ENCODE data around the gene BTBD16. TPM values are rescaled to one million over a fixed set of nuclear protein-coding genes. Genes with fewer than 3 reads are reported as not detected.

The BTBD16 gene
- total RNA-seq, 2 experiments from 2014 or later = not detected

DNA sequence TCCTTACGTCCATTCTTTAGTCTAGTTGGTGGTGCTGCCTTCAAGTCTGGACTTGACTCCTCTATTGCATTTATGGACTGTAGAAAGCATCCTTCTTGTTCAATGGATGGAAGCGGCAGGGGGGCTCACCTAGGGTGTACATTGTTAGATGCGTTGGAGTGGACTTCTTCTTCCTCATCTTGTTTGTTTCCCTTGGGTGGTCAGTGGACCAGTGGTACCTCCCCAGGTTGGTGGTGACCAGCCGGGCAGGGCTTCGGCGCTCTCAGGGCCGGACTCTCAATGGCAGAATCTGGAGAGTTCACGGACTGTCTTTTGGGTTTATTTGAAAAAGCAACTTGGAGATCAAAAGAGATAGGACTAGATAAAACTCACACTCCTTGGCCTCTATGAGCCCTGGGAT lies 6.2 kb upstream of the BTBD16 start:
- POLR2A ChIA-PET = no interaction called here
- H3K36me3 Mint-ChIP-seq (ENCODE audit: low read depth) = no peaks in the 10 kb centered on the region
- no peaks in the 10 kb centered on the region for H3K9me3 Mint-ChIP-seq (ENCODE audit: insufficient read depth)
- H3K27ac Mint-ChIP-seq = no peak overlapping the region
- peaks cover 9% of the 10 kb centered on the region for H3K27me3 Mint-ChIP-seq (ENCODE audit: low read depth)
- H3K4me1 Mint-ChIP-seq (ENCODE audit: low read depth) = no peaks in the 10 kb centered on the region
- no peak overlapping the region for H3K4me3 Mint-ChIP-seq
- no peak for ATAC-seq
- no peak for DNase-seq
- CTCF ChIA-PET = no interaction called here

DNA sequence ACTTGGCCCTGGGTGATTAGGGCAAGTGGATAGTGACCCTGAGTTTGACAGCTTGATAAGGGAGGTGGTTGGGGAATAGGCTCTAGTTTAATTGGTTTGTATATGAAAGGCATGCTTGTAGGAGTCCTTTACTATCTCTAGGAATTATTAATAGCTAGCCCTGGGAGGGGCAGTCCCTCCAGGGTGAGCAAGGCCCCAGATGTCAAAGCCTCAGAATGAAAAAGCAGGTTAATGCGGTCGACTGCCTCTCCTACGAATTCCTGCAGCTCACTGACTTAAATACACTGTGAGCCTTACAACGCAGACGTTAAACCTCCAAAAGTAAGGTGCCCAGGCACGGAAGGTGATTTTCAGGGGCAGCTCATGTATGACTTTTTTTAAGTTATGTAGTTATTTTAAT lies 5.2 kb upstream of the BTBD16 start:
- POLR2A ChIA-PET = no interaction called here

DNA sequence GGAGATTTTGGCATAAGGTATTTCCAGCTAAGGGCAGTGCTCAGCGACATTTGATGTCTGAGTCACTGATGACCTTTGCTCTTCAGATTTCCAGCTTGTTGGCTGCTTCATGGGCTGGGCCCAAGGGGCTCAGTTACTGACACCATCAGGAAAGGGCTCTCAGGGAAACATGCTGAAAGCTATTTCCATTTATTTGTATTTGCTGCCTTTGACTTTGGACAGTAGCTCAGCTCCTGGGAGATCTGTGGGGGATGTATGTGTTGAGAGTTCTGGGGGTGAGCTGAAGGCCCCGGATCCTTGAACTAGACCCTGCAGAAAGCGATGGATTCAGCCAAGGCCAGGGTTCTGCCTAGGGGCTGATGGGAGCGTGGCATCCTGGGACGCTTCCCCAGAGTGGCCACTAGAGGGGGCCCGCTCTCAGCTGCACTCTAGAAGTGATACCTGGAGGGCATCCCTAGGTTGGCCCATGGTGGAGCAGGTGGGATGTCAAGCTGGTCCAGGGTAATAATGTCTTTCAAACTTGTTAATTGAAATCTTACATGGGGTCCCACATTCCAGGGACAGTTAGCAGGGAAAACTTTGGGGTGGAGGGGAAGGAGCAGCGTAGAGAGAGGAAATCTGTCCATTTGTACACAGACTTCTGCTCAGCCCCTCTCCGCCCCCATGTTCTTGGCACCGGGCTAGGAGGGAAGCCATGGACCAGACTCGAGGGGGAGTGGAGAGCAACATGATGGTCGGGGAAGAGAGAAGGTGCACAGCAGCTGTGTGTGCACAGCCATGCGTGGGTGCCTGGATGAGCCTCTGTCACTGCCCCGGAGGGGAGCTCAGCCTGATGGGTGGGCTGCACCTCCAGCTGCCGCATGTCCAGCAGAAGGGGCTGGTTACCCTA lies 3.0 kb upstream of the BTBD16 start:
- no peak overlapping the region for H3K27ac Mint-ChIP-seq
- CTCF ChIA-PET = interaction anchor here (0.7 to 2.0 kb wide), 17 partner anchors 9 to 981 kb away, joined by 3 to 12 read pairs (median 3); no protein-coding TSS in a partner anchor

More for the DNA sequence above, 5.2 kb upstream of the BTBD16 start:
- CTCF ChIA-PET = no interaction called here
- DNase-seq (no peak), ATAC-seq (no peak)
- Mint-ChIP-seq H3K9me3 (ENCODE audit: insufficient read depth) (no peaks in the 10 kb centered on the region), H3K36me3 (ENCODE audit: low read depth) (no peaks in the 10 kb centered on the region), H3K4me3 (no peak overlapping the region), H3K27me3 (ENCODE audit: low read depth) (peaks cover 6% of the 10 kb centered on the region), H3K27ac (no peak overlapping the region), H3K4me1 (ENCODE audit: low read depth) (no peaks in the 10 kb centered on the region)

DNA sequence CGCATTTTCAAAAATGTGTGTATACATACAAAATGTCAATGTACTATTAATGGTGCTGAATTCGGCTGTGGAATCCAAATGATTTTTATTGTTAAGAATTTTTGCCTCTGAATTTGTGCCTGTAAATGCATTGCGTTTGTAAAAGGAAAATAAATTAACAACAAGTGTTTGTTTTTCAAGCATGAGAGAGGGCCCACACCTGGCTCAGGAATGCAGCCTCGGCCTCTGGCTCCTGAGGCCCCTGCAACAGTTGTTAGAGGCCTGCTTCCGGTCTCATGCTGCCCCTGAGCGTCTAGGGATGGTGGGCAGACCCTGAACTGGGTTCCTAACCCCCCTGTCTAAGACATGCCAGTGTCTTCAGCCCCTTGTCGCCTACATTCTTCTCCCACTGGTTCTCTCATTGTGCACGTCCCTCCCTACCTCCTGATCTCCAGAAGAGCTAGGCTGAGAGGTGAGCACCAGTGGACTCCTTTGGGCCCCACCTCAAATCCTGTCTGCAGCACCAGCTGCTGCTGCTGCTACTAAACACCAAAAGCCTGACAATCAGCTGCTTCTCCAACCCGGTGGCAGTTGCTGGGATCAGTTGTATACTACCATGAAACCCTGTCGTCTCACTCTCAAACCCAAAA lies 1.9 kb upstream of the BTBD16 start:
- ChIA-PET CTCF (interaction anchor here (0.9 to 2.0 kb wide), 4 partner anchors 8 to 296 kb away, joined by 3 to 12 read pairs (median 6); no protein-coding TSS in a partner anchor), POLR2A (no interaction called here)
- Mint-ChIP-seq H3K27me3 (ENCODE audit: low read depth) (peaks cover 4% of the 10 kb centered on the region), H3K27ac (no peak overlapping the region), H3K4me1 (ENCODE audit: low read depth) (no peaks in the 10 kb centered on the region), H3K4me3 (no peak overlapping the region), H3K9me3 (ENCODE audit: insufficient read depth) (no peaks in the 10 kb centered on the region), H3K36me3 (ENCODE audit: low read depth) (no peaks in the 10 kb centered on the region)
- DNase-seq (no peak), ATAC-seq (no peak)

More for the DNA sequence above, 3.0 kb upstream of the BTBD16 start:
- no peaks in the 10 kb centered on the region for H3K36me3 Mint-ChIP-seq (ENCODE audit: low read depth)
- no peaks in the 10 kb centered on the region for H3K4me1 Mint-ChIP-seq (ENCODE audit: low read depth)
- H3K4me3 Mint-ChIP-seq = no peak overlapping the region
- DNase-seq (peak; percentile 64), ATAC-seq (peak; percentile 93)
- POLR2A ChIA-PET = interaction anchor here (0.5 kb wide), 1 partner anchor 446 kb away, joined by 5 read pairs; no protein-coding TSS in a partner anchor
- H3K27me3 Mint-ChIP-seq (ENCODE audit: low read depth) = peaks cover 6% of the 10 kb centered on the region
- no peaks in the 10 kb centered on the region for H3K9me3 Mint-ChIP-seq (ENCODE audit: insufficient read depth)

DNA sequence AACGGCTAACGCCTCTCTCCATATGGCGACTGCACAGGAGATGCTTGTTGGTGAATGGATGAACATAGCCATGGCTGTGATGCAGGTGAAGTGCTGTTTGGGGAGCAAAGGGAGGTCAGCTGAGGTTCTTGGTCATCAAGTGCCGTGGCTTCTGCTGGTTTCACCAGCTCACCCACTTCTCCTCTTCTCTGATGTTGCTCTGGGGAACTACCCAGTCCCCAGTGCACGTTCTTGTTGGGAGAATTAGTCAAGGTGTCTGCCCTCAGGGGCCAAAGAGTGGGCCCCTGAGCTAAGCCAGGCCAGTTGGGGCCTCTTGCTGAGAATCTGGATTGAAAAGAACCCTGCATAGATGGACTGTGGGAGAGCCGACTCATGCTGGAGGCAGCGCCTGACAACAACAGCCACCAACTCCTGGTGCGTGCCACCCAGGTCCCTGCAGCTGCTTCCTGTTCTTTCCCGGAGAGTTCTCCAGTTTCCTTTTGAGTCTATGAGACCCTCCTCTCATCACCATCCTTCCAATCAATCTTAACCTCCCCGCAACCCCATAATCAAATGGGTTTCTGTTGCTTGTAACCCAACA lies 3.0 kb downstream of the BTBD16 start:
- DNase-seq (no peak), ATAC-seq (no peak)
- Mint-ChIP-seq H3K9me3 (ENCODE audit: insufficient read depth) (no peaks in the 10 kb centered on the region), H3K27me3 (ENCODE audit: low read depth) (peaks cover 5% of the 10 kb centered on the region), H3K4me1 (ENCODE audit: low read depth) (no peaks in the 10 kb centered on the region), H3K36me3 (ENCODE audit: low read depth) (no peaks in the 10 kb centered on the region), H3K27ac (no peak overlapping the region), H3K4me3 (no peak overlapping the region)
- ChIA-PET CTCF (no interaction called here), POLR2A (no interaction called here)

DNA sequence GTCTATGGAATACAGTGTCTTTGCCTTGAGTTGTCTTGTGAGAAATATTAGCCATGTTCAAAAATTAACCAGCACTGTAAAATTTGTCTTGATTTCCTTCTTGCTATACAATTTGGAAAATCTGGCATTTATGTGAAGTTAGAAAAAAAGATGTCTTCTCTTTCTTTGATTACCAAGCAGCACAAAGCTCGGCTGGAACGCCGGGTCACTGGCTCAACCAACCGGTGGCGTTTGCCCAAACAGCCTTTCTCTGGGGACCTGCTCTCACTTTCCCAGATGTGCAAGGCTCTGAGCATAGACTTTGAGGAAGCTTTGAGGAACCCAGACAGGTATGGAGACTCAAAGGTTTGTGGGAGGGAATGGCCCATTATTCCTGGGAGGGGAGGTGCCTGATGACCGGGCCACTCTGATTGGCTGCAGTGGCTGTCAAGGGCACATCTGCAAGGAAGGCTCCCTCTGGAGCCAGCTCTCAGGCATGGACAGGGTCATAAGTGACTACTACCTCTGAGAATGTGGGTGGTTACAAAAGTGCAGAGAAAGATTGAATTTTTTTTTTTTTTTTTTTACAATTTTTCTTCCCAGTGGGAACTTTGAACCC lies 5.6 kb downstream of the BTBD16 start:
- no peak for DNase-seq
- H3K9me3 Mint-ChIP-seq (ENCODE audit: insufficient read depth) = no peaks in the 10 kb centered on the region
- ATAC-seq = no peak
- H3K27ac Mint-ChIP-seq = no peak overlapping the region
- ChIA-PET POLR2A (no interaction called here), CTCF (interaction anchor here (1.8 kb wide), 1 partner anchor 8 kb away, joined by 6 read pairs; no protein-coding TSS in a partner anchor)
- H3K36me3 Mint-ChIP-seq (ENCODE audit: low read depth) = no peaks in the 10 kb centered on the region
- peaks cover 6% of the 10 kb centered on the region for H3K27me3 Mint-ChIP-seq (ENCODE audit: low read depth)
- H3K4me1 Mint-ChIP-seq (ENCODE audit: low read depth) = no peaks in the 10 kb centered on the region
- no peak overlapping the region for H3K4me3 Mint-ChIP-seq

DNA sequence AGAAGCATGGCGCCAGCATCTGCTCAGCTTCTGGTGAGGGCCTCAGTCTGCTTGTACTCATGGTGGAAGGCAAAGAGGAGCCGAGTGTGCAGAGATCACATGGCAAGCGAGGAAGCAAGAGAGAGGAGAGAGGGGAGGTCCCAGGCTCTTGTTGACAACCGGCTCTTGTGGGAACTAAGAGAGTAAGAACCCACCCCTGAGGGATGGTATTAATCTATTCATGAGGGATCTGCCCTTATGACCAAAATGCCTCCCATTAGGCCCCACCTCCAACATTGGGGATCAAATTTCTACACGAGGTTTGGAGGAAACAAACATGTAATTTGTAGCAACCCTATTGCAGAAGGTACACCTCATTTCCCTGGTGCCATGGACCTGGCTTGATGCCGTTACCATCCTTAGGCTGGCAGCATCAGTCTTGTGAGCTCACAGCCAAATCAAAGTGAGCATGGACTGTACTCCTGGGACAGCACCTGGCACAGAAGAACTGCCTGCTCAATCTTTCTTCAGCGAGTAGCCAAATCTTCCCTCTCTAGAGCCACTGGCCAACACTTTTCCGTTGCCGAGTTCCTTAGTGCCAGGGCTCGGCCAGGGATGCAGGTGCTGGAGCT lies 6.5 kb downstream of the BTBD16 start:
- Mint-ChIP-seq H3K9me3 (ENCODE audit: insufficient read depth) (no peaks in the 10 kb centered on the region), H3K36me3 (ENCODE audit: low read depth) (no peaks in the 10 kb centered on the region), H3K27ac (no peak overlapping the region), H3K27me3 (ENCODE audit: low read depth) (peaks cover 8% of the 10 kb centered on the region), H3K4me3 (no peak overlapping the region), H3K4me1 (ENCODE audit: low read depth) (no peaks in the 10 kb centered on the region)
- CTCF ChIA-PET = interaction anchor here (1.8 kb wide), 1 partner anchor 9 kb away, joined by 6 read pairs; no protein-coding TSS in a partner anchor
- ATAC-seq (no peak), DNase-seq (no peak)
- POLR2A ChIA-PET = no interaction called here

DNA sequence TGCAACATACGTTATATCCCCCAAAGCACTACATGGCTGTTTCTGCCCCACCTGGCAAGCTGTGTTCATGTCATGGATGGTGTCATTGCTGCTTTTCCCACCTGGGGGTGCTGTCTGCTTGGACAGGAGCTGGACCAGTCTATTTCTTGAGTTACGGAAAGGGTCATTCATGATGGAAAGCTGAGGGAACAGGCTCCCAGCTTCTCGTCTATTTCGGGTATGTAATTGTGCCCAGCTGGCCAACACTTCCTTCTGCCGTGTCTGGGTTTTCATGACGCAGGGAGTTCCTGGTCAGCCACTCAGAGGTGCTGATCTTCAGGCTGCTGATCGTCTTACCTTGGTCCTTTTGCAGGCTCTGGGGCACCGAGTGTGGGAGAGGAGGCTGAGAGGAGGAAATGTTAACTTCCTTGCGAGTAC lies 8.6 kb downstream of the BTBD16 start:
- no peak overlapping the region for H3K27ac Mint-ChIP-seq
- H3K27me3 Mint-ChIP-seq (ENCODE audit: low read depth) = peaks cover 15% of the 10 kb centered on the region
- ChIA-PET CTCF (interaction anchor here (0.6 to 2.6 kb wide), 11 partner anchors 9 to 1148 kb away, joined by 3 to 11 read pairs (median 3); partner anchors contain the start of gene BTBD16), POLR2A (no interaction called here)
- DNase-seq (peak; percentile 31), ATAC-seq (no peak)
- H3K4me3 Mint-ChIP-seq = no peak overlapping the region
- no peaks in the 10 kb centered on the region for H3K4me1 Mint-ChIP-seq (ENCODE audit: low read depth)
- no peaks in the 10 kb centered on the region for H3K36me3 Mint-ChIP-seq (ENCODE audit: low read depth)
- H3K9me3 Mint-ChIP-seq (ENCODE audit: insufficient read depth) = no peaks in the 10 kb centered on the region

DNA sequence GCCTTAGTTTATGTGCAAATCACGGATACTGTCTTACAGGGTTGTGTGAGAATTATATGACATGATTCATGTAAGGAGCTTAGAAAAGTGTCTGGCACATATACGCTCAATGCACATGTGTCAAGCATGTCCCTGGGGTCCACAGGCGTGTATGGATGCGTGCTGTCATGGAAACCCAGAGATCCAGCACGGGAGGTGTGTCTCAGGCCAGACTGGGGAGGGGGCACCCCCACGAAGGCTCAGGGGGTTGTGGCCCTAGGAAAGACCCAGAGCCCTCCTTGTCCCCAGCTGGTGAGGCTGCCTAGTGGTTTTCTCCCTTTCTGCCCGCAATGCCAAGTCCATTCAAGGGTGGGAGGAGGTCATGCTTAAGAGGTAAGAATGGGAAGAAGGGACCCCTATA lies 9.1 kb downstream of the BTBD16 start:
- ATAC-seq = no peak
- CTCF ChIA-PET = interaction anchor here (0.6 to 2.6 kb wide), 11 partner anchors 9 to 1148 kb away, joined by 3 to 11 read pairs (median 3); partner anchors contain the start of gene BTBD16
- Mint-ChIP-seq H3K36me3 (ENCODE audit: low read depth) (no peaks in the 10 kb centered on the region), H3K27me3 (ENCODE audit: low read depth) (peaks cover 15% of the 10 kb centered on the region), H3K27ac (no peak overlapping the region), H3K4me1 (ENCODE audit: low read depth) (no peaks in the 10 kb centered on the region), H3K9me3 (ENCODE audit: insufficient read depth) (no peaks in the 10 kb centered on the region), H3K4me3 (no peak overlapping the region)
- POLR2A ChIA-PET = no interaction called here
- no peak for DNase-seq

DNA sequence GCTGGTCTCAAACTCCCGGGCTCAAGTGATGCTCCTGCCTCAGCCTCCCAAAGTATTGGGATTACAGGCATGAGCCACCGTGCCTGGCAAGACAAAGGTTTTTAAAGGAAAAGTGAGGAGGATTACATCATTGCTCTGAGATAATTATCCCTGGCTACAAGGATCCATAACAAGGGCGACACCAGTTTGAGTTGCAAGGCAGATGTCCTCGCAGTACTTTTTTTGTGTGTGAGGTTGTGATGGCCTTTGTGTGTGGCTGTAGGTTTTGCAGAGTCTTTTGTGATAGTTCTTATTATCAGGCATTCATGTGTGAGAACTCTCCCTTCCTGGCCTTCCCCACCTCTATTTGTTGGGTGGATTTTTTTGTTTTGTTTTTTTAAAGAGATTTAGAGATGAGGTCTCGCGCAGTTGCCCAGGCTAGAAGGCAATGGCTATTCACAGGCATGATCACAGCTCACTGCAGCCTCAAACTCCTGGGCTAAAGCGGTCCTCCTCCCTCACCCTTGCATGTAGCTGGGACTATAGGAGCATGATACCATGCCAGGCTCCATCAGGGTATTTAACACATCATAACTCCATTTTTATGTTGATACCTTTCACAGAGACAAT lies 10.0 kb downstream of the BTBD16 start:
- no peak for ATAC-seq

DNA sequence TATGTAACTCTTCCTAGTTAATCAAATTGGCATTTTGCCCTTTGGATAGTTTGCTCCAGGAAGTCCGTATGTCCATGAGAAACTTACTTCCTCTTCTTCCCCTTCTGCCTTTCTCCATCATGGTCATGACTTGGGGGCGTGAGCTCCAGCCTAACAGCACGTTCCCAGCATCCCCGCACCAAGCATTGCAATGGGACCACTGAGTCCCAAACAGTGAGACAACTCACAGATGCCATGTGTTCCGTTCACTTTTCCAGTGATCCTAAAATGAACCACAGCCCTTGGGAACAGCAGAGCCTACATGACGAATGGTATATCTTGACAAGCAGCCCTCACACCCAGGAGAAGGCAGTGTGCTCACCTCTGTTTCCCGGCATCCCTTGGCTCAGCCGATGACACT lies 10.7 kb downstream of the BTBD16 start:
- Mint-ChIP-seq H3K36me3 (ENCODE audit: low read depth) (no peaks in the 10 kb centered on the region), H3K9me3 (ENCODE audit: insufficient read depth) (no peaks in the 10 kb centered on the region), H3K4me1 (ENCODE audit: low read depth) (no peaks in the 10 kb centered on the region), H3K27me3 (ENCODE audit: low read depth) (peaks cover 15% of the 10 kb centered on the region), H3K4me3 (no peak overlapping the region), H3K27ac (no peak overlapping the region)
- ATAC-seq (no peak), DNase-seq (no peak)
- CTCF ChIA-PET = no interaction called here
- POLR2A ChIA-PET = no interaction called here

More for the DNA sequence above, 10.0 kb downstream of the BTBD16 start:
- no peak overlapping the region for H3K4me3 Mint-ChIP-seq
- ChIA-PET POLR2A (no interaction called here), CTCF (interaction anchor here (1.6 to 2.6 kb wide), 2 partner anchors 151 to 154 kb away, joined by 3 to 11 read pairs; no protein-coding TSS in a partner anchor)
- H3K27ac Mint-ChIP-seq = no peak overlapping the region
- H3K9me3 Mint-ChIP-seq (ENCODE audit: insufficient read depth) = no peaks in the 10 kb centered on the region
- no peak for DNase-seq
- H3K4me1 Mint-ChIP-seq (ENCODE audit: low read depth) = no peaks in the 10 kb centered on the region
- H3K36me3 Mint-ChIP-seq (ENCODE audit: low read depth) = no peaks in the 10 kb centered on the region
- peaks cover 15% of the 10 kb centered on the region for H3K27me3 Mint-ChIP-seq (ENCODE audit: low read depth)

All from activated CD8-positive, alpha-beta T cell treated with anti-CD3 and anti-CD28 coated beads, Interleukin-2, amount 10 ng/mL, durations not matched to agents 7 days and 5 days (primary cell).